Thymus (tissue), 11 donors: Measurements from ENCODE around the gene WDR87. TPM values are rescaled to one million over a fixed set of nuclear protein-coding genes. Genes with fewer than 3 reads are reported as not detected.

Experiments used
- DNase-seq, 9 donors: peaks; one replicate each; pipeline ENCODE4 v3.0.0-alpha.2; 2013; ENCODE audit warnings: low spot score in 9 of 9, low read depth in 6 of 9, missing footprints in 1 of 9
- H3K27ac ChIP-seq, 2 donors: one replicate each; pipeline ENCODE4 v1.5.1; 2013; ENCODE audit warnings: control low read depth in 1 of 2, low read depth in 1 of 2, low read length in 1 of 2, mild to moderate bottlenecking in 1 of 2, moderate library complexity in 1 of 2
- H3K27me3 ChIP-seq, 2 donors: one replicate each; pipeline ENCODE4 v1.5.1; 2013; ENCODE audit warnings: low read length in 1 of 2; ENCODE audit not compliant: control insufficient read depth in 2 of 2, insufficient read depth in 1 of 2
- H3K36me3 ChIP-seq, 2 donors: one replicate each; pipeline ENCODE4 v1.5.1; 2013; ENCODE audit warnings: low read length in 1 of 2, mild to moderate bottlenecking in 1 of 2, moderate library complexity in 1 of 2; ENCODE audit not compliant: control insufficient read depth in 2 of 2, insufficient read depth in 2 of 2
- H3K4me1 ChIP-seq, 2 donors: one replicate each; pipeline ENCODE4 v1.5.1; 2013; ENCODE audit warnings: low read length in 2 of 2; ENCODE audit not compliant: control insufficient read depth in 2 of 2, insufficient read depth in 2 of 2
- H3K4me3 ChIP-seq, 2 donors: one replicate each; pipeline ENCODE4 v1.5.1; 2013; ENCODE audit warnings: low read length in 2 of 2, control low read depth in 1 of 2, mild to moderate bottlenecking in 1 of 2
- H3K9me3 ChIP-seq, 2 donors: one replicate each; pipeline ENCODE4 v1.5.1; 2013; ENCODE audit warnings: low read length in 1 of 2, mild to moderate bottlenecking in 1 of 2; ENCODE audit not compliant: control insufficient read depth in 2 of 2, insufficient read depth in 1 of 2
- WGBS: extraction: QIAGEN DNeasy Blood & Tissue Kit; methylation state at CpG from one replicate; pipeline ENCODE4 v1.1.7; 2013; 5-methylcytosine and 5-hydroxymethylcytosine counted together
- polyA plus RNA-seq: library from polyadenylated mRNA; stranded (reverse); fragments of 200-250 nt; gene quantifications from one replicate; pipeline ENCODE4 v1.2.3, GENCODE V29; 2013
- total RNA-seq: library from RNA; stranded (reverse); fragments of 120-200 nt; gene quantifications from one replicate; pipeline ENCODE4 v1.2.4, GENCODE V29; 2013
- donor health status: healthy.

The WDR87 gene
- total and polyA plus RNA-seq, 2 donors: under 0.01 to 0.02 TPM

GRCh38 chr19:37933937-37934358, 27.6 kb upstream of the WDR87 start:
- H3K36me3 ChIP-seq: no peaks in the 10 kb centered on the region
- no peak overlapping the region for H3K4me3 ChIP-seq
- H3K9me3 ChIP-seq: peaks cover 0 to 11% of the 10 kb centered on the region in 2 donors
- H3K27ac ChIP-seq: no peak overlapping the region
- H3K27me3 ChIP-seq: no peaks in the 10 kb centered on the region
- H3K4me1 ChIP-seq: peaks cover 0 to 10% of the 10 kb centered on the region in 2 donors
- WGBS: 92% methylated on average over 9 of the region's 9 CpGs
- DNase-seq: no peak

DNA sequence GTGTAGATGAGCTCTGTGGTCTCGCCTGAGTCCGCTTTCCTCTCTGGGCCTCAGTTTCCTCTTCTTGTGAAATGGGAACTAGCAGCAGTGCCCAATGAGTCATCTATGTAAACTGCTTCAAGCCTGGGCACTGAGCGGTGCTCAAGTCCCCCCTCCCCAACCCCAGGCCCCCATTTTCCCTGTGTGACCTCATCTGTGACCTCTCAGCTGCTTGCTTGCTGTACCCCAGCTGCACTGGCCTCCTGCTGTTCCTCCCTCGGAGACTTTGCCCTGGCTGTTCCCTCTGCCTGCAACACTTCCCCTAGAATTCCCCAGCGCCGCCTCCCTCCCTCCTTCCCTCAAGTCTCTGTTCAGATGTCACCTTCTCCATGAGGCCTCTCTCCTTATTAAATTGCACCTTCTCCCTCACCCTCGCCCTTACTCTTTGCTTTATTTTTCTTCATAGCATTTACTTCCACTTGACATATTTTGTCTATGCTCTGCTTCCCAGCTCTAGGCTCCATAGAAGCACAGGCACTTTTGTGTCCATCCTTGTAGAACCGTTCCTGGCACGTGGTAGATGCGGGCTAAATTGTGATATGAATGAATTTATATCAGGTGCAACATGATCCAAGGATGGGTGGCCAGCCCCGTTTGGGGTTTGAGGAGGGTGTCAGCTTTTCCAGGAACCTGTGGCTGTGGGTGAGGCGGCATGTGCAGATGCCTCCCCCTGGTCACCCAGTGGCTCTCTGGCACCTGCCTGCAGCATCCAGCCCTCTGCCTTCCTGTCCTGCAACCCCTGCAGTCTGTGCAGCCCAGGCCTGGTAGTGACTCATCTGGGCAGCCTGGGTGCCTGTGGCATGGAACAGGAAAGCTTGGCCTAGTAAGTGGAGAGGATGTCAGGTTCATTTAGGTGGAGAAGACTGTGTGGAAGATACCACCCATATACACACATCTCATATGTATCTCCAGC, 26.9 kb upstream of the WDR87 start:
- H3K4me1 ChIP-seq: peaks cover 0 to 10% of the 10 kb centered on the region in 2 donors
- no peak overlapping the region for H3K4me3 ChIP-seq
- H3K36me3 ChIP-seq: no peaks in the 10 kb centered on the region
- 91% methylated on average over 12 of the region's 12 CpGs for WGBS
- H3K9me3 ChIP-seq: peaks cover 0 to 7% of the 10 kb centered on the region in 2 donors
- DNase-seq: no peak
- no peaks in the 10 kb centered on the region for H3K27me3 ChIP-seq
- peak overlapping the region; percentile 3 to 46 for H3K27ac ChIP-seq

DNA sequence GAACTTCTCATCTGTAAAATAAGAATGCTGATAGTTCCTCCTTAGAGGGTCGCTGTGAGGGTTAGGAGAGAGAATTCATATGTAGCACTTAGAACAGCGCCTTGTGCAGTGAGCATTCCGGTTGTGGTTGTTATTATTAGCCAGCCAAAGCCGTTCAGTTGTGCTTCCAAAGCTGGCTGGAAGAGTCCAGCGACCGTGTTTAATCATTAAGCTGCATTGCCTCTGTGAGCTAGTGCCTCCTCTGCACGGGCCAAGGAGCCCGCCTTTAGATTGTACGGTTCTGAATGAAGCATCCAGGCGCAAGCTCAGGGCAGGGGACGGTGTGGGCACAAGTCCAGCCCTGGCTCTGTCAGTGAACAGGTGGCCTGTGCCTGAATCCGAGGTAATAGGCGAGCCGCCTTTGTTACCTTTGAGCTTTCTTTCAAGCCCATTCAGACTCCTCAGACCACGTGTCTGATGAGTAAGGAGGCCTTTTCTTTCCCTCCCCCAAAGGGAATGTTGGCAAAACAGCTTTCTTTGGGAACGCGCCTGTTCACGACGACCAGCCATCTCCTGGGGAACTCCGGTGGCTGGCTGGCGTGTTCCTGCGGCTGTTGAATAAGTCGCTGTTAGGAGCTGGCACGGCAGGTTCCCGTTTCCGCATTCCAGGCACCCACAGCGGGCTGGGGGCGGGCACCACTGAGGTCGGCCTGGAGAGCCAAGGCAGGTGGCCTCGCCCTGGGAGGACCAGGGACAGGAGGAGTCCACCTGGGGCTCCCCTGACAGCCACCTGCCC, 25.7 kb upstream of the WDR87 start:
- H3K4me1 ChIP-seq: peaks cover 0 to 10% of the 10 kb centered on the region in 2 donors
- H3K9me3 ChIP-seq: peaks cover 0 to 7% of the 10 kb centered on the region in 2 donors
- no peak overlapping the region for H3K4me3 ChIP-seq
- H3K36me3 ChIP-seq: no peaks in the 10 kb centered on the region
- H3K27me3 ChIP-seq: no peaks in the 10 kb centered on the region
- DNase-seq: peak in 1 of 9 donors; percentile 28
- peak overlapping the region in 1 of 2 donors; percentile 46 for H3K27ac ChIP-seq
- 18% methylated on average over 30 of the region's 30 CpGs for WGBS

GRCh38 chr19:37930416-37930815, 24.0 kb upstream of the WDR87 start:
- Histone ChIP-seq H3K9me3 (peaks cover 0 to 4% of the 10 kb centered on the region in 2 donors), H3K27me3 (no peaks in the 10 kb centered on the region), H3K27ac (no peak overlapping the region), H3K4me1 (peaks cover 0 to 10% of the 10 kb centered on the region in 2 donors), H3K36me3 (no peaks in the 10 kb centered on the region), H3K4me3 (no peak overlapping the region)
- WGBS: 97% methylated on average over 5 of the region's 5 CpGs
- no peak for DNase-seq

DNA sequence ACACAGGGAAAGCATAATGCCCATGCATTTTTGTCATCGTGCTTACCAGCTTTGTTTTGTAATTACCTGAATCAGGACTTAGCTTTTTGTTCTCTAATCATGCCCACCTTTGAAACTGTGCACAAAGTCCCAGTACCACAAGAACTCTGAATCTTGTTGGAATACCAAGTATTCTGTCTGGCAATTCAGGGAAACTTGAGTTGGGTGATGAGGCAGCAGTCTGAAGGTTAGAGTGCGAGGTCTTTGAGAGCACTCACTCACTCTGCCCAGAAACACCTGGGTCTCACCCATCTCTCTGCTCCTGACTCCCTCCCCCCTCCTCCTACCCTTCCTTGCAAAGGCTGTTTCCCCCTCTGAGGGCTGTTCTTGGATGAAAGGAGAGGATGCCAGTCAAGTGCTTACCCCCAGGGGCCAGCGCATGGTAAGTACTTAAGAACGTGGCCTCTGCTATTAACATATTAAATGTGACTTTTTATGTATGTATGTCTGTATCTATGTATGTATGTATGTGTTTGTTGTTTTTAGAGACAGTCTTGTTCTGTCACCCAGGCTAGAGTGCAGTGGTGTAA, 23.0 kb upstream of the WDR87 start:
- Histone ChIP-seq H3K27me3 (no peaks in the 10 kb centered on the region), H3K4me3 (no peak overlapping the region), H3K9me3 (peaks cover 0 to 3% of the 10 kb centered on the region in 2 donors), H3K27ac (no peak overlapping the region), H3K4me1 (peaks cover 0 to 10% of the 10 kb centered on the region in 2 donors), H3K36me3 (no peaks in the 10 kb centered on the region)
- WGBS: 94% methylated on average over 4 of the region's 4 CpGs
- DNase-seq: no peak

DNA sequence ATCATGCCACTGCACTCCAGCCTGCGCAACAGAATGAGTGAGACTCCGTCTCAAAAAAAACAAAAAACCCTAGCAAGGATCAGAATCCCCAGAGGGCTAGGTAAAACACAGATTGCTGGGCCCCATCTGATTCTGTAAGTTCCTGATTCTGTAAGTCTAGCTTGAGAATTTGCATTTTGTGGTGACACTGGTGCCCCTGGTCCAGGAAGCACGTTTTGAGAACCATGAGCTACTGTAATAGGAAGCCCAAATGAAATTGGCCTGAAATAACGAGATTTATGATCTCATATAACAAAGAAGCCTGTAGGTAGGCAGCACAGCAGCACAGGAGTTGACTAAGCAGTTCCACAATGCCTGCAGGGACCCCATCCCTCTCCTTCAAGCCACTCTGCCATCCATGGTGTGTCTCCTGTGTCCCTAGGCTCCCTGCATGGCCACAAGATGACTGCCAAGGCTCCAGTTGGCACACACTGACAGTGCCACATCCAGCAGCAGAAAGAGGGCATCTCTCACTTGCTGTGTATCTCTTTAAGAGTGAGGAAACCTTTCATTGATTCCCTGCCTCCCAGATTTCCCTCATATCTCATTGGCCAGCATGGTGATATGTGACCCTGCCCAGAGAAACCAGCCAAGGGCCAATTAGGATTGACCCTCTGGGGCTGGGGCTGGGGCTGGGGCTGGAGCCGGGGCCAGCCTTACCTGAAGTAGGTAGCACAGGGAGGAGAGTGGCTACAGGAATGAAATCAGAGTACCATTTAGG, 22.3 kb upstream of the WDR87 start:
- DNase-seq: no peak
- Histone ChIP-seq H3K27ac (peak overlapping the region in 1 of 2 donors; percentile 26), H3K4me3 (no peak overlapping the region), H3K36me3 (no peaks in the 10 kb centered on the region), H3K4me1 (peaks cover 0 to 6% of the 10 kb centered on the region in 2 donors), H3K9me3 (peaks cover 0 to 3% of the 10 kb centered on the region in 2 donors), H3K27me3 (no peaks in the 10 kb centered on the region)
- WGBS: 61% methylated on average over 5 of the region's 5 CpGs

GRCh38 chr19:37926711-37927110, 20.3 kb upstream of the WDR87 start:
- WGBS: 89% methylated on average over 5 of the region's 5 CpGs
- no peak overlapping the region for H3K4me3 ChIP-seq
- H3K9me3 ChIP-seq: peaks cover 0 to 3% of the 10 kb centered on the region in 2 donors
- no peaks in the 10 kb centered on the region for H3K36me3 ChIP-seq
- H3K27me3 ChIP-seq: no peaks in the 10 kb centered on the region
- no peak overlapping the region for H3K27ac ChIP-seq
- no peak for DNase-seq
- H3K4me1 ChIP-seq: no peaks in the 10 kb centered on the region

GRCh38 chr19:37926255-37926654, 19.9 kb upstream of the WDR87 start:
- Histone ChIP-seq H3K27ac (no peak overlapping the region), H3K36me3 (no peaks in the 10 kb centered on the region), H3K27me3 (no peaks in the 10 kb centered on the region), H3K4me1 (peaks cover 0 to 2% of the 10 kb centered on the region in 2 donors), H3K4me3 (no peak overlapping the region), H3K9me3 (peaks cover 0 to 3% of the 10 kb centered on the region in 2 donors)
- DNase-seq: no peak
- WGBS: 91% methylated on average over 10 of the region's 10 CpGs
